T-helper 22 cell (primary cell): Measurements from ENCODE around the gene ADGRA3.
"Not testable (repeated sequence)": the region's sequence is repeated elsewhere in the genome, so short reads cannot be mapped to it uniquely, and the experiment has no call there.

Experiments used
- DNase-seq: peaks from one replicate; pipeline ENCODE4 v3.0.0-alpha.2; 2020; ENCODE audit warnings: low read depth

ADGRA3 gene

DNA sequence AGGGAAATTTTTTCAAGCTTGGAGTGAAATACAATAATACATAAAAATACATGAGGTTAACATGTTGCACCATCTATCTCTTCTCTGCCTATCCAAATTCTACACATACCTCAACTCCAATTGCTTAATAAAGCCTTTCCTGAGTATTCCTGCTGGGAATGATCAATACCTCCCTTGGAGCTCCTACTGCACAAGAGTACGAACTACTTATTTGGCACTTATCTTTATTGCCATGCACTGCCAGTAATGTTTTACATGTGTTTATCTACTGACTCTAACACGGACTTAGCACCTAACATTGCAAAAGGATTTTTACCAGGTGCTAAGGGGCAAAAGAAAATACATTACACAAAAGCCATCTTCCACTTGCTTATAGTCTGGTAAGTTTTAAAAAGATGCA lies 80.2 kb downstream of the ADGRA3 start:
- no peak for DNase-seq

GRCh38 chr4:22434895-22435294 lies 81.0 kb downstream of the ADGRA3 start:
- DNase-seq, result no peak

GRCh38 chr4:22430626-22431025 lies 85.2 kb downstream of the ADGRA3 start:
- DNase-seq, result no peak

DNA sequence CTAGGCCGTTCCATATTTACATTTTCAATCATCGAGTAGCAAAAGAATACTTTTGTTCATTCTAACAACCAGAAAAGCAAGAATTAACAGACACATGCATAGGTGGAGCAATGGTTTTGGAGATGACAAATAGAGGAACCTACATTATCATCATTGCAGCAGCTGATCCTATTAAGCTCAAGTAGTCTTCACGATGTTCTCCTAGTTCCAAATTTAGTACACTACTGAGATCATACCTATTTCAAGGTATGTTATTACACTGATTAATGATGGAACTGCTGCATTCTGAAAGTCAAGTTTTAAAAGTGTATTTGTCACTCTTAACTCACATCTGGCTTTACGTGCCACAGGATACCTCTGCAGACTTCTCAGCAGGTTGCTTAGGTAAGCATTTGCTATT lies 87.4 kb downstream of the ADGRA3 start:
- no peak for DNase-seq

DNA sequence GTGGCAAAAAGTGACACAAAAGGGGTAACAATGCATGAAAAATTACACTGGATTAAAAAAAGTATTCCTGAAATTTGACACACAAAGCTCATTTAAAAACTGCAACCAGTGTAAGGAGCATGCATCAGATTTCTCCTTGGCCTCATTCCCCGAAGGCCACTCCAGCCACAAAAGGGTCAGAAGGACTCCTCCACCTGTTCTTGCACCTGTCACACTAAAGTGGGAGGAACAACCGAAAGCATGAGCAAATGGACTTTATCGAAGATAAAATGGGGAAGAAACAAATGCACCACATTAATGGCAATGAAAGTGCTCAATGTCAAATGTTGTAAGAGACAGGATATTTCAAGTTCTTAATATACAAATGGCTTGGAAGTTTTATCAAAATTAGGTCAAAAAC lies 88.2 kb downstream of the ADGRA3 start:
- DNase-seq, result no peak

DNA sequence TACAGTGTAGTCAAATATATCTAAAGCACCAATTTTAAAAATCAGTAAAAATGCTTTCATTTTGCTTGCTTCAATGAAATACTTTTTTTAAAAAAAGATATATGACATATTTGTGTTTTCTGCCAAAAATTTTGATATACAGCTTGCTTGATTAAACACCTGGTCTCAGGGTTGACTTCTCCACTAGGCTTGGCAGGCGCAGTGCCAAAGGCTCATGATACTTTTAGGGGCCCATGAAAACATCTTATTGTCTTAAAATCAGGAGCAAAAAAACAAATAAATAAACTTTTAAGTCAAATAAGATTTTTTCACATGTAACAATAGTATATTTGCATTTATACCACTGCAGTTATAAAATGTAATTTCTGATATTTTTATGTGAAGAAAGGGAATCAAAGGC lies 95.6 kb downstream of the ADGRA3 start:
- no peak for DNase-seq

- DNase-seq, result no peak
Observed at GRCh38 chr4:22417408-22417807, 98.5 kb downstream of the ADGRA3 start.

DNA sequence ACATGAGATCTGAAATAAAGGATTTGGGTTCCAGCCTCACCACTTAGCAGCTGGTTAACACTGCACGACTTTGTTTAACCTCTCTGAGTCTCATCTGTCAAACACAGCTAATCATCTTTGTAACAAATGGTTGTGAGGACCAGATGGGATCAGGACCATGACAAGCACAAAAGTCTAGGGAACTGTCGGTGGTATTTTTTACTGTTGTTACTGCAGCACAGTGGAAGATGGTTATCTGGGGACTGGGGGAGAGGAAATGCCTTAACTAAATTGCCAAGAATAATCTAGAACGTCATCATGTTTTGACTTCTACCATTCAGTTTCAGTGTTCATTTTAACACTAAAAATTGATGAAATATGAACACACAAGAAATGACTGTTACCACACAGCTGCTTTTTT lies 99.5 kb downstream of the ADGRA3 start:
- DNase-seq, result no peak

GRCh38 chr4:22414833-22415232 lies 101.0 kb downstream of the ADGRA3 start:
- no peak for DNase-seq

DNA sequence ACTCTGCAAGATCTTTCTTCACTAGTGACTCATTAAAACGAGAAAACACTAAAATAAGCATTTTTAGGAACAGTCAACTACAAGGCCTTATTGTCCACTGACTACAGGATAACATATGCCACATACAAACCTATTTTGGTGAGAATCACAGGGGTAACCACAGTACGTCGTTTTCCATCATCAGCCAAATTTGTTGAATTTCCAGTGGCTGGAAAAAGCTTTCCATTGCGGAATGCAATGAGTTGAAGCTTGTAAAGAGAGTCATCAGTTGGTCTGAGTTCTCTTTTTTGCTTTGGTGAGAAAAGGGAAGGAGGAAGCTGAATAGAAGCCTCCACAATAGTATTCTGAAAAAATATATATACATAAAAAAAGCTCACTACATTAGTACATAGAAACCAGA lies 102.4 kb downstream of the ADGRA3 start:
- DNase-seq, result no peak

DNA sequence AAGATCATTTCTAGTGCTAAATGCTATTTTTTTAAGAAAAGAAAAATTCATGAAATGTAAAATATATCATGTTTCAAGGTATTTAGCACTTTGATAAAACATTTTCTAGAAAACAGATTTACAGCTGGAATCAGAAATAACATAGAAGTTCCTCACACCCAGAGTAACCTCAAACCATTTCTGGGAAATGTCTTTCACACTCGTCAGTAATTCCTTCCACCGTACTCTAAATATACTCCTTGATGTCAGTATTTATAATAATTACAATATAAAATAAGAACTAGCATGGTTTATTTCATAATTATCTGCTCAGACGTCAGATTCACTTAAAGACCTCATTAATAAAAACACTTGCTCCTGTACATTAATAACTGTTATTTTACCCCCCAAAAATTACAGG lies 103.9 kb downstream of the ADGRA3 start:
- DNase-seq, result no peak

DNA sequence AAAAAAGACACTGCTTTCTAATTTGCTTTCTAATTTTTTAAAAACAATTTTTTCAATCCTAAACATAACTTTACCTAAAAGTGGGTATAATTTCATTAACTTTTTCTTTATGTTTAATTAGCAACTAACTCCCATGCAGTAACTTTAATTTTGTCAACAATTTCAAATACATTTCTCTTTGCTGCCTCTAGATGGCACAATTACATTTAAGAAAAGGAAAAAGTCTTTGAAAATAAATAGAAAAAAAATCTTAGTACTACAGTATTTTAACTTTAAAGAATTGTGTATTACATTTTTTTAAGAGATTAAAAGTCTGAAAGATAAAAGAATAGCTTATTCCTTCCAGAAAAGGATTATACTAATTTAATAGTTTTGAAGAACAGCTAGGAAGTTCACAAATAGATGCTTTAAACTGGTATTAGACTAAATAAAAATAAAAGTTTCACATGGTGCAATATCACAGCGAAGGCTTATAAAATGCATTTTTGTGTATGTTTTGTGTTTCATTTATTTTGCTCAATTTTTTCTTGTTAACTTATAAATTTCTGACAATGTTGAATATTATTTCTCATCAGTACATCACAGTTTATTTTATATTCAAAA lies 105.1 kb downstream of the ADGRA3 start:
- no peak for DNase-seq

GRCh38 chr4:22408474-22408873 lies 107.4 kb downstream of the ADGRA3 start:
- no peak for DNase-seq

DNA sequence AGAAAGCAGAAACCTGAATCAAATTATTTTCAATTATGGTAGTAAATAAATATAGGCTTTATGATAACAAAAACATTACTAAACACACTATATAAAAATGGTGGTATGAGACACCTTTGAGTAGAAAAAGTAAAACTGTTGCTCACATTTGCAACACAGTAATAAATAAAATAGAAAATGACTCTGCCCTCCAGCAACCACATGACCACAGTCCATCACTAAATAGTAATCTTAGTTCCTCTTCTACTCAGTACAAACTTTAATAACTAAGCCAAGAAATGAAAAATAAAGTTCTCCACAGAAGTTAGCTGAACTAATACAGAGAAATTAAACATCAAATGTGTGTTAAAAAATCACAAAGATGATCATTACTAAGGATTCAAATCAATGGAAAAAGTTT lies 108.5 kb downstream of the ADGRA3 start:
- no peak for DNase-seq

- no peak for DNase-seq
Observed at GRCh38 chr4:22398671-22399070, 117.2 kb downstream of the ADGRA3 start.

DNA sequence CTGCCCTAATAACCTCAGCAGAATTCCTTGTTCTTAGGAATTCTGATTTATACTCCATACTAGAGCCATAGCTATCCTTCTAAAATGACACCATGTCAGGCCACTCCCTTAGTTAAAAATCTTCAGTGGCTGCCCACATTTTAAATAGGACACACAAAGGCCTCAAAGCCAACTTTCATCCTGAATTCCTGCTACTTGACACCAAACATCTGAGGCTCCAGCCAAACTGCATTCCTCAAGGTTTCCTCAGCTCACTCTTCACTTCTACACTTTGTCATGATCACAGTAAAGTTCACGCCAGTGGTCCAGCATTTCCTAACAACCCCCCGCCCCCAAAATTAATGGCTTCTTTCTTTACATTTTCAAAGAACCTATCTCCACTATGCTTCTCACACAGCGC lies 124.3 kb downstream of the ADGRA3 start:
- DNase-seq, result no peak

DNA sequence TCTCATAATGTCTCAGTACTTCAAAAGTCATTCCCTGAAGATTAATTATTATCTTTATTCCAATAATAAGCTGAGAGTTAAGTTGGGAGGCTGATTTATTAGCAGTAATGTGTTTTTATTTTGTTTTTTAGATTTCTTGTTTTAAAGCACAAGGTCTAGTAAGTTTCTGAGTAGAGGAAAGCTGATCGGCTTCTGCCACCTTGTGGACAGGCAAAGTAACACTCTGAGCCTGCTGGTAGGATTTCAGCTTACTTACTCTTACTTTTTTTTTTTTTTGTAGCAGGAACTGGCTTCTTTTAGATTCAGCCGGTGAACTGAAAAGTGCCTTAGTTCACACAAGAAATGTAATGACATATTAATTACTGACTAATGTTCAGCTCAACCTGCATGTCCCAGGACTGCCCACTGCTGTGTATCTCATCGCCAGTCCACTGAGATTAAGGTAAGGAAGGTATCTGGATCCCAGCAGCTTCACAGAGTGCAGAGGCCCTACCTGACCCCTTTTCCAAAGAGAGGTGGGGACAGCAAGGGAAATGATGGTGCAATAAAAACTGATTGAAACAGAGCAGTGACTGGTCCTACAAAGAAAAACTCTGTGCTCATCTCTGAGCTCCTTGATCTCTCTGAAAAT lies 126.5 kb downstream of the ADGRA3 start:
- no peak for DNase-seq

GRCh38 chr4:22385611-22386011 lies 130.3 kb downstream of the ADGRA3 start:
- DNase-seq, result no peak

GRCh38 chr4:22384154-22384553 lies 131.7 kb downstream of the ADGRA3 start:
- no peak for DNase-seq

GRCh38 chr4:22382216-22382615 lies 133.7 kb downstream of the ADGRA3 start:
- not testable (repeated sequence) for DNase-seq

DNA sequence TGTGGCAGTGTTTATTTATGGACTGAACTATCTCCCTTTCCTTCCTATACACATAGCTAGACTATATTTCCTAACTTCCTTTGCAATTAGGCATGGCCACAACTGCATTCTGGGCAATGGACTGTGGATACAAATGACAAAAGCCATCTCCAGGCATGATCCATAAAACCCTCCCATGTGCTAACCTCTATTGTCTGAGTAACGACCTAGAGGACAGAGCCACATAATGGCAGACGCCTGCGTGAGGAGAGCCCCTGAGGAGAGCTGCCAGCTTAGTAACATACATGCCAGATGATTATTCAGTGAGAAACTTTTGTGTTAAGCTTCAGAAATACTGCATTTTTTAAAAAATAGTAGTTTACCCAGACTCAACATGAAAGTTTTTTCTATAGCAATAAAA lies 142.9 kb downstream of the ADGRA3 start:
- no peak for DNase-seq

- DNase-seq, result no peak
Observed at GRCh38 chr4:22369901-22370562, 145.8 kb downstream of the ADGRA3 start.

- DNase-seq, result no peak
Observed at GRCh38 chr4:22363787-22364186, 152.1 kb downstream of the ADGRA3 start.

DNA sequence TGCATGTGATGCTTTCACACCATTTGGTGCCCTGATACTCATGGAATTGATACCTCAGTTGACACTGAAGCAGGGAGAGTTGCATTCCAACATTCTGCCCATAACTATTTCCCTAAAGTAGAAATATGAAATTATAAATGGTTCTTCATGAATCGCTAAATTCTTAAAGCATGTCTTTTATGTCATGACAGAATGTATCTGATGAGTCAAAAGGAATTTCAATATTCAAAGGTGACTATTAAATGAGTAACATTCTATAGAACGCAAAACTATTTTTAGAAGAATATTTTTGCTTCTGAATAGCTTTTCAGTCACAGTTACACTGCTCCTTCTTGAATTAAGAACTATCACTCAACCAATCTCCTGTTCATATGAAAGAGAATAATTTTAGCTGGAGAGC lies 152.8 kb downstream of the ADGRA3 start:
- DNase-seq, result no peak
